OCI-LY7 (cell line): ENCODE results near the gene EIF3K. TPM values are rescaled to one million over a fixed set of nuclear protein-coding genes. Genes with fewer than 3 reads are reported as not detected.

Source experiments
- BruUV-seq: library from RNA; stranded (reverse); fragments of 400-500 nt; replicated peaks from 2 replicates; lab custom pipeline; 2021; lab: Mats Ljungman, UMichigan
- CTCF ChIA-PET: fragments of 300-600 bp; sonication (Branson Sonifier 250); formaldehyde crosslinking; loops from one replicate; lab custom pipeline; 2022; ENCODE audit warnings: antibody characterized with exemption; ENCODE audit not compliant: unreplicated experiment; lab: Charles Lee
- POLR2A ChIA-PET: fragments of 300-600 bp; sonication (Branson Sonifier 250); formaldehyde crosslinking; loops from one replicate; lab custom pipeline; 2022; ENCODE audit warnings: antibody characterized with exemption; lab: Charles Lee
- DNase-seq: peaks from one replicate; pipeline ENCODE4 v3.0.0-alpha.2; 2015; ENCODE audit warnings: low spot score
- H2AFZ ChIP-seq: fragments of 200-600 bp; sonication (generic), shearing (Covaris generic); 2 replicates; pipeline ENCODE4 v1.6.1; 2014; ENCODE audit warnings: mild to moderate bottlenecking, antibody characterized with exemption, low read length, moderate library complexity
- H3K27ac ChIP-seq: fragments of 200-600 bp; sonication (generic); 2 replicates; pipeline ENCODE4 v1.5.1; 2014; ENCODE audit warnings: mixed run types, low read depth, mild to moderate bottlenecking, moderate library complexity, low read length, inconsistent platforms; ENCODE audit not compliant: poor library complexity, severe bottlenecking
- H3K36me3 ChIP-seq: fragments of 200-600 bp; sonication (generic); 2 replicates; pipeline ENCODE4 v1.6.1; 2014; ENCODE audit warnings: mild to moderate bottlenecking, antibody characterized with exemption, low read length, moderate library complexity, mixed read lengths; ENCODE audit not compliant: insufficient read depth
- H3K4me1 ChIP-seq: fragments of 200-600 bp; sonication (generic); 2 replicates; pipeline ENCODE4 v1.5.1; 2014; ENCODE audit warnings: mild to moderate bottlenecking, low read length; ENCODE audit not compliant: insufficient read depth, poor library complexity, severe bottlenecking
- H3K4me2 ChIP-seq: fragments of 200-600 bp; sonication (generic); 2 replicates; pipeline ENCODE4 v1.6.1; 2014; ENCODE audit warnings: mild to moderate bottlenecking, low read length
- H3K4me3 ChIP-seq: fragments of 200-600 bp; sonication (generic); 2 replicates; pipeline ENCODE4 v1.5.1; 2014; ENCODE audit warnings: mild to moderate bottlenecking, low read depth, low read length; ENCODE audit not compliant: poor library complexity, severe bottlenecking
- H3K79me2 ChIP-seq: fragments of 200-600 bp; sonication (generic); 2 replicates; pipeline ENCODE4 v1.6.1; 2016; ENCODE audit warnings: low read depth, mild to moderate bottlenecking, low read length, moderate library complexity, mixed read lengths; ENCODE audit not compliant: insufficient read depth
- H3K9me2 ChIP-seq: fragments of 200-600 bp; sonication (generic); 2 replicates; pipeline ENCODE4 v1.6.1; 2016; ENCODE audit warnings: mild to moderate bottlenecking, low read length, mixed read lengths; ENCODE audit not compliant: insufficient read depth
- H3K9me3 ChIP-seq: fragments of 200-600 bp; sonication (generic); 2 replicates; pipeline ENCODE4 v1.6.1; 2014; ENCODE audit warnings: mild to moderate bottlenecking, mixed run types, low read length, mixed read lengths
- H4K20me1 ChIP-seq: fragments of 200-600 bp; sonication (generic); 2 replicates; pipeline ENCODE4 v1.6.1; 2014; ENCODE audit warnings: mild to moderate bottlenecking, antibody characterized with exemption, low read length, moderate library complexity, mixed read lengths; ENCODE audit not compliant: insufficient read depth
- CTCF ChIP-seq: fragments of 200-600 bp; sonication (generic); conservative IDR thresholded peaks from 2 replicates; pipeline ENCODE4 v1.5.1; 2014; ENCODE audit warnings: mild to moderate bottlenecking, antibody characterized with exemption, low read length, moderate library complexity, mixed read lengths
- EZH2phosphoT487 ChIP-seq: fragments of 200-600 bp; sonication (generic); IDR thresholded peaks from 2 replicates; pipeline ENCODE4 v1.6.1; 2018; ENCODE audit warnings: low read depth, borderline replicate concordance, mild to moderate bottlenecking, mixed run types, antibody characterized with exemption, low read length, moderate library complexity, mixed read lengths
- intact Hi-C: fragments of 100-400 bp; cut with micrococcal nuclease; formaldehyde crosslinking; loops from one replicate; pipeline ENCODE4 v1.10.0; 2022; ENCODE audit not compliant: unreplicated experiment
- total RNA-seq, 2 experiments: library from RNA; depleted of rRNA in 1 of 2; stranded (reverse); fragments of >200 nt in 1 of 2; shearing (Covaris generic) in 1 of 2; gene quantifications; 2 replicates each; pipeline ENCODE4 v1.2.3, GENCODE V29; 2014 to 2022

EIF3K gene
- total RNA-seq, 2 experiments from 2014 or later, result 321 to 364 TPM

GRCh38 chr19:38685666-38686529, 66.9 kb downstream of the EIF3K start:
- peaks cover 15% of the 10 kb centered on the region for H3K4me1 ChIP-seq
- no TSS peak for BruUV-seq
- TF ChIP-seq EZH2phosphoT487, result no peak
- 0 out of 2 replicates have a peak, but pooled peaks have one; percentile 23 for TF ChIP-seq CTCF
- H2AFZ ChIP-seq, result no peak overlapping the region
- H3K4me3 ChIP-seq, result no peak overlapping the region
- H3K36me3 ChIP-seq, result peaks cover 9% of the 10 kb centered on the region
- intact Hi-C loops, result no loop called here
- POLR2A ChIA-PET, result interaction anchor here (0.6 to 0.8 kb wide), 3 partner anchors 10 to 114 kb away, joined by 3 to 4 read pairs (median 3); no protein-coding TSS in a partner anchor
- H3K27ac ChIP-seq, result no peak overlapping the region
- H3K4me2 ChIP-seq, result no peak overlapping the region
- H3K9me2 ChIP-seq, result no peaks in the 10 kb centered on the region
- no peaks in the 10 kb centered on the region for H3K9me3 ChIP-seq
- DNase-seq, result no peak
- peaks cover 30% of the 10 kb centered on the region; the same call in 1 of the 2 replicates for H3K79me2 ChIP-seq
- 0 out of 2 replicates have a peak, but pooled peaks cover 5% of the 10 kb centered on the region for H4K20me1 ChIP-seq
- CTCF ChIA-PET, result interaction anchor here (0.6 kb wide), 1 partner anchor 175 kb away, joined by 10 read pairs; no protein-coding TSS in a partner anchor

GRCh38 chr19:38686530-38686888, 67.5 kb downstream of the EIF3K start:
- Histone ChIP-seq H2AFZ (no peak overlapping the region), H3K4me2 (no peak overlapping the region), H3K36me3 (peaks cover 5% of the 10 kb centered on the region), H3K27ac (no peak overlapping the region), H4K20me1 (0 out of 2 replicates have a peak, but pooled peaks cover 5% of the 10 kb centered on the region), H3K4me3 (no peak overlapping the region), H3K9me2 (no peaks in the 10 kb centered on the region), H3K9me3 (no peaks in the 10 kb centered on the region), H3K79me2 (peaks cover 30% of the 10 kb centered on the region; the same call in 1 of the 2 replicates), H3K4me1 (peaks cover 15% of the 10 kb centered on the region)
- no peak for DNase-seq
- ChIA-PET CTCF (interaction anchor here (0.6 kb wide), 1 partner anchor 174 kb away, joined by 10 read pairs; no protein-coding TSS in a partner anchor), POLR2A (interaction anchor here (0.6 to 0.8 kb wide), 3 partner anchors 11 to 113 kb away, joined by 3 to 4 read pairs (median 3); no protein-coding TSS in a partner anchor)
- BruUV-seq, result no TSS peak
- TF ChIP-seq EZH2phosphoT487, result no peak
- no peak for TF ChIP-seq CTCF
- intact Hi-C loops, result no loop called here

Other genes starting within 250 kb of the EIF3K start
- gene PSMD8, start 244.6 kb upstream of the EIF3K start, total RNA-seq (2014; rRNA removed; shearing (Covaris generic)), result 224 and 238 TPM in 2 replicates
- 158 and 169 TPM in 2 replicates for gene PSMD8, start 244.6 kb upstream of the EIF3K start, total RNA-seq (2022)
- gene GGN, start 231.2 kb upstream of the EIF3K start, total RNA-seq (2014; rRNA removed; shearing (Covaris generic)), result not detected in 2 replicates
- gene GGN, start 231.2 kb upstream of the EIF3K start, total RNA-seq (2022), result 0.74 TPM in 1 of 2 replicates, not detected in the other
- 0.09 and 1.0 TPM in 2 replicates for gene SPRED3, start 230.5 kb upstream of the EIF3K start, total RNA-seq (2014; rRNA removed; shearing (Covaris generic))
- gene SPRED3, start 230.5 kb upstream of the EIF3K start, total RNA-seq (2022), result 2.1 and 3.0 TPM in 2 replicates
- 21.9 and 32.8 TPM in 2 replicates for gene FAM98C, start 216.1 kb upstream of the EIF3K start, total RNA-seq (2014; rRNA removed; shearing (Covaris generic))
- 30.4 and 31.1 TPM in 2 replicates for gene FAM98C, start 216.1 kb upstream of the EIF3K start, total RNA-seq (2022)
- not detected in 2 replicates for gene RASGRP4, start 193.0 kb upstream of the EIF3K start, total RNA-seq (2014; rRNA removed; shearing (Covaris generic))
- not detected in 2 replicates for gene RASGRP4, start 193.0 kb upstream of the EIF3K start, total RNA-seq (2022)
- 0.15 and 0.54 TPM in 2 replicates for gene RYR1, start 185.5 kb upstream of the EIF3K start, total RNA-seq (2014; rRNA removed; shearing (Covaris generic))
- gene RYR1, start 185.5 kb upstream of the EIF3K start, total RNA-seq (2022), result 0.61 and 1.4 TPM in 2 replicates
- gene MAP4K1, start 1.2 kb upstream of the EIF3K start, total RNA-seq (2014; rRNA removed; shearing (Covaris generic)), result 102 and 108 TPM in 2 replicates
- 313 and 331 TPM in 2 replicates for gene MAP4K1, start 1.2 kb upstream of the EIF3K start, total RNA-seq (2022)
- 86.8 and 96.9 TPM in 2 replicates for gene ACTN4, start 28.5 kb downstream of the EIF3K start, total RNA-seq (2014; rRNA removed; shearing (Covaris generic))
- gene ACTN4, start 28.5 kb downstream of the EIF3K start, total RNA-seq (2022), result 147 and 178 TPM in 2 replicates
- 1.2 and 2.9 TPM in 2 replicates for gene CAPN12, start 125.3 kb downstream of the EIF3K start, total RNA-seq (2014; rRNA removed; shearing (Covaris generic))
- gene CAPN12, start 125.3 kb downstream of the EIF3K start, total RNA-seq (2022), result 2.6 and 3.7 TPM in 2 replicates
- gene LGALS7, start 154.3 kb downstream of the EIF3K start, total RNA-seq (2014; rRNA removed; shearing (Covaris generic)), result not detected in 2 replicates
- gene LGALS7, start 154.3 kb downstream of the EIF3K start, total RNA-seq (2022), result not detected in 2 replicates
- gene LGALS7B, start 170.0 kb downstream of the EIF3K start, total RNA-seq (2014; rRNA removed; shearing (Covaris generic)), result not detected in 2 replicates
- not detected in 2 replicates for gene LGALS7B, start 170.0 kb downstream of the EIF3K start, total RNA-seq (2022)
- 0.70 and 1.0 TPM in 2 replicates for gene LGALS4, start 193.8 kb downstream of the EIF3K start, total RNA-seq (2014; rRNA removed; shearing (Covaris generic))
- gene LGALS4, start 193.8 kb downstream of the EIF3K start, total RNA-seq (2022), result 1.1 and 1.3 TPM in 2 replicates
- gene ECH1, start 212.6 kb downstream of the EIF3K start, total RNA-seq (2014; rRNA removed; shearing (Covaris generic)), result 68.8 and 70.9 TPM in 2 replicates
- 124 and 134 TPM in 2 replicates for gene ECH1, start 212.6 kb downstream of the EIF3K start, total RNA-seq (2022)
- gene HNRNPL, start 230.8 kb downstream of the EIF3K start, total RNA-seq (2014; rRNA removed; shearing (Covaris generic)), result 236 and 263 TPM in 2 replicates
- gene HNRNPL, start 230.8 kb downstream of the EIF3K start, total RNA-seq (2022), result 655 and 706 TPM in 2 replicates